ENCODE results near the gene TRIM67.

TRIM67 gene

DNA sequence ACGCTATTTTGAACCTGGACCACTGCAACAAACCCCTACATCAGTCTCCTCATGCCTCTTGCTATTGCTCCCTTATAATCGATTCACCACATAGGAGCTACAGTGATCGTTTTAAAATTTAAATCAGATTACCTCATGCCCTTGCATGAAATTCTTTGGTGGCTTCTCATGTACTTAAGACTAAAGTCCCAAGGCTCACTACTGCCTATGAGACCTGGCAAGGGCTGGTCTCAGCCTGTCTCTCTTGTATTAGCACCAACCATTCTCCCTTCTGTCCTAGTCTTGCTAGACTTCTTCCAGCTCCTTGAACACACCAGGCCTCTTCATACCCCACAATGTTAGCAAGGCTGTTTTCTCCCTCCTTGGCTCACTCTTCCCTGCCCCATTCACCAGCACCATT is 72.6 kb downstream of the TRIM67 start:
- TF ChIP-seq, protein P1, sequence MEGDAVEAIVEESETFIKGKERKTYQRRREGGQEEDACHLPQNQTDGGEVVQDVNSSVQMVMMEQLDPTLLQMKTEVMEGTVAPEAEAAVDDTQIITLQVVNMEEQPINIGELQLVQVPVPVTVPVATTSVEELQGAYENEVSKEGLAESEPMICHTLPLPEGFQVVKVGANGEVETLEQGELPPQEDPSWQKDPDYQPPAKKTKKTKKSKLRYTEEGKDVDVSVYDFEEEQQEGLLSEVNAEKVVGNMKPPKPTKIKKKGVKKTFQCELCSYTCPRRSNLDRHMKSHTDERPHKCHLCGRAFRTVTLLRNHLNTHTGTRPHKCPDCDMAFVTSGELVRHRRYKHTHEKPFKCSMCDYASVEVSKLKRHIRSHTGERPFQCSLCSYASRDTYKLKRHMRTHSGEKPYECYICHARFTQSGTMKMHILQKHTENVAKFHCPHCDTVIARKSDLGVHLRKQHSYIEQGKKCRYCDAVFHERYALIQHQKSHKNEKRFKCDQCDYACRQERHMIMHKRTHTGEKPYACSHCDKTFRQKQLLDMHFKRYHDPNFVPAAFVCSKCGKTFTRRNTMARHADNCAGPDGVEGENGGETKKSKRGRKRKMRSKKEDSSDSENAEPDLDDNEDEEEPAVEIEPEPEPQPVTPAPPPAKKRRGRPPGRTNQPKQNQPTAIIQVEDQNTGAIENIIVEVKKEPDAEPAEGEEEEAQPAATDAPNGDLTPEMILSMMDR (IDR thresholded peaks at IDR 0.05; ENCODE audit: control extremely low read depth, extremely low read depth, low read depth, missing control alignments): no peak
- POLR2A ChIA-PET: no interaction called here
- CTCF ChIA-PET: no interaction called here
- DNase-seq (ENCODE audit: extremely low spot score): no peak

DNA sequence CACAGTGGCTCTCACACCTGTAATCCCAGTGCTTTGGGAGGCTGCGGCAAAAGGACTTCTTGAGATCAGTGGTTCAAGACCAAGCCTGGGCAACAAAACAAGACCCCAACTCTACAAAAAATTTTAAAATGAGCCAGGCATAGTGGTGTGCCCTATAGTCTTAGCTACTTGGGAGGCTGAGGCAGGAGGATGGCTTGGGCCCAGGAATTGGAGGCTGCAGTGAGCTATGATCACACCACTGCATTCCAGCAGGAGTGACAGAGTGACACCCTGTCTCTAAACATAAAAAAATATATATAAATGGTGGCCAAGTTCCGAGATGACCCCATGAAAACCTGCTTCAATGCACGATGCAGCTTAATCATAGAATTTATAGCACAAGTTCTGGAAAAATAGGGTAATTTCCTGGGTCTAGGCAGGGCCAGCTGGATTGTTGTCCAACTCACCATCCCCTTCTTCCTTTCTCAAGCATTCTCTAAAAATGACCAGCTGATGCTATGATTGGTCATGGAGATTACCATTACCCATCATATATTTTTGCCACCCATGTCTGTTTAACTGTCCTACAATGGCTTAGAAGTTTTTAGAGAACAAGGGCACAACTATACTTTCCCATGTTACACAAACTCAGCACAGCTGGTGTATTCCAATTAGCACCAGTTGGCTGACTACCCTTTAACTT is 73.8 kb downstream of the TRIM67 start:
- DNase-seq (ENCODE audit: extremely low spot score): no peak
- ChIA-PET POLR2A (no interaction called here), CTCF (interaction anchor here (1.0 to 1.4 kb wide), 3 partner anchors 13 to 102 kb away, joined by 3 read pairs; partner anchors contain the start of genes EXOC8 and SPRTN)
- TF ChIP-seq, protein P1 (IDR thresholded peaks at IDR 0.05; ENCODE audit: control extremely low read depth, extremely low read depth, low read depth, missing control alignments): no peak

DNA sequence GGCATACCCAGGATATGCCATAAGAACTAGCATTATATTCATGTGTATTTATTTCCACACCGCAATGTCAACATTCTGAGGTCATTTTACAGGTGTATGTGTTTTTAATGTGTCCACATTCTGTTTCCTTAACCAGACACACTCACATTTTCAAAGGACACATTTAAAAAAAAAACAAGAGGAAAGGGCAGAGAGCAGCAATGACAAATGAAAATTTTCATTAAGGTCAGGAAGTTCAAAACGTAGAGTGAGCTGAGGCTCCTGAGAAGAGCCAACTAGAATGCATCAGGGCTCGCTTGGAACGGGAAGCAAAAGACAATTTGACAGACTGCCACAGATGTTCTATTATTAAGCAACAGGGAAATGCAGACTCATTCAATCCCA is 74.3 kb downstream of the TRIM67 start:
- ChIA-PET CTCF (interaction anchor here (1.0 to 1.4 kb wide), 3 partner anchors 14 to 102 kb away, joined by 3 read pairs; partner anchors contain the start of genes EXOC8 and SPRTN), POLR2A (no interaction called here)
- no peak for DNase-seq (ENCODE audit: extremely low spot score)
- TF ChIP-seq, protein P1 (IDR thresholded peaks at IDR 0.05; ENCODE audit: control extremely low read depth, extremely low read depth, low read depth, missing control alignments): no peak

DNA sequence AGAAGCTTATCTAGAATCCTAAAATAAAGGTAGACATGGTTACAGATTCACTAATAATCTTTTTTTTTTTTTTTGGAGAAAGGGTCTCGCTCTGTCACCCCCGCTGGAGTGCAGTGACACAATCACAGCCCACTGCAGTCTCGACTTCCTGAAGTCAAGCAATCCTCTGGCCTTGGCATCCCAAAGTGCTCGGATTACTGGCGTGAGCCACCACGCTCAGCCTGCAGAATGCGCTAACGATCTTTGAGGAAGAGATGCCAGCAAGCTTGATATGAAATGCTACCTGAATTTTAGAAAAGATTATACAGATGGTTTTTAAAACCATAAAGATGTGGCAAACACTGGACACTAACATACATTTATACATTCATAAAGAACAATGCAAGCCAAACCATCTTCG is 75.1 kb downstream of the TRIM67 start:
- TF ChIP-seq, protein P1 (IDR thresholded peaks at IDR 0.05; ENCODE audit: control extremely low read depth, extremely low read depth, low read depth, missing control alignments): no peak
- CTCF ChIA-PET: interaction anchor here (1.0 kb wide), 1 partner anchor 10 kb away, joined by 3 read pairs; no protein-coding TSS in a partner anchor
- POLR2A ChIA-PET: no interaction called here
- no peak for DNase-seq (ENCODE audit: extremely low spot score)

DNA sequence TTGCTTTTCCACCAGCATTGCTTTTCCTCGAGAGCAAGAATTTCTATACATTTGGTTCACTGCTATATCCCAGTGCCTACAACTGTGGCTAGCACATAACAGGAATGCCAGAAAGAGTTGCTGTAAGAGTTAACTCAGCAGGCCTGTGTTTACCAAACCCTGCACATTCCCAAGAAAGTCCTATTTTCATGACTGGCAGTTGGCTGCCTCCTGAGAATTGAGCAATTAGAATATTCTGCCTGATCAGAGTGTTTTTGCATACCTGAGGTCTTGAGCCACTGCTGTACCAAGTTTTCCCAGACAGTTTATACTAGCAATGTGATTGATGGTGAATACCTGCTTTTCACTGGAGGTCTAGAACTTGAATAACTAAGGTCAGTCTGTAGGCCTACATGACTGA is 76.4 kb downstream of the TRIM67 start:
- TF ChIP-seq, protein P1 (IDR thresholded peaks at IDR 0.05; ENCODE audit: control extremely low read depth, extremely low read depth, low read depth, missing control alignments): no peak
- ChIA-PET POLR2A (no interaction called here), CTCF (no interaction called here)
- DNase-seq (ENCODE audit: extremely low spot score): no peak

DNA sequence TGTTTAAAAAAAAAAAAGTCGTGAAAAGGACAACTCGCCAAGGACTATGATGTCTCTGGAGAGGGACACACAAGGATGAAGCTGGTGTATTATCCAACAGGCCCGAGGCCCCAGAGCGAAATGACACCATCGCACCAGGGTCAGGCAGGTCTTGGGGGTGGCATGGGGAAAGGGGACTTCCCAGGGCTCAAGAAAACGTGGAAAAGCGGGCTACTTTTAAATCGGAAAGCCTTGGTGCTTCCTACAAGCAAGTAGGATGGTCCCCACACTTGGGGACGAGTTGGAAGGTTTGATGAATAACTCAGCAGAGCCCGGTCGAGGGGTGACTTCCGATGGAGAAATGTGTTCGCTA is 78.6 kb downstream of the TRIM67 start:
- POLR2A ChIA-PET: interaction anchor here (0.7 kb wide), 1 partner anchor 328 kb away, joined by 3 read pairs; no protein-coding TSS in a partner anchor
- TF ChIP-seq, protein P1 (IDR thresholded peaks at IDR 0.05; ENCODE audit: control extremely low read depth, extremely low read depth, low read depth, missing control alignments): no peak
- CTCF ChIA-PET: interaction anchor here (1.4 to 1.5 kb wide), 3 partner anchors 11 to 30 kb away, joined by 3 to 7 read pairs (median 4); no protein-coding TSS in a partner anchor
- DNase-seq (ENCODE audit: extremely low spot score): no peak

Data from GM10248 (cell line).